Measurements from ENCODE around the gene DDX25.

DNA sequence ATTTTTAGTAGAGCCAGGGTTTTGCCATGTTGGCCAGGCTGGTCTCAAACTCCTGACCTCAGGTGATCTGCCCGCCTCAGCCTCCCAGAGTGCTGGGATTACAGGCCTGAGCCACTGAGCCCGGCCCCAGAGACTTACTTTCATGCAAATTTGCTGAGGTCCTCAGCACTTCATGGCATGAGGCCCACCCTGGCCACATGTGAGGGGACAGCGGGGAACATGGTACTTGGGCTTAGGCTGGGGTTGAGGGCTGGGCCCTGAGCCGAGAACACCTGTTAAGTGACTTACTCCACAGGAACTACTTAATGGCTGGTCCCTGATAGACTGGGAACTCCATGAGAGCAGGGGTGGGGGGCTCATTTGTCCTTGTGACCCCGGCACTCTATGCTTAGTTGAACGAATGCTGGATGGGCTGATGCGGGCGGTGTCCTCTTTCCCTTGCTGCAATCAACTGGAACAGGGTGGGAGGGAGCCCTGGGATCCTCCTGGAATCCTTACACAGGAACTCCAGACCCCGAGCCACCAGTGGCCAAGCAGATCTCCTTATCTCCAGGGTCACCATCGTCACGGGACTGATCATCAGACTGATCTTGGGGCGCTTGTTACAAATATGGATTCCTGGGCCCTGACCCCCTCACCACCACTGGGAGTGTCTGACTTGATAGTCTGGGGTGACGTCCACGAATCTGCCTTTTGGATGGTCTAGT lies 42.6 kb downstream of the DDX25 start:
- TF ChIP-seq, protein P1, sequence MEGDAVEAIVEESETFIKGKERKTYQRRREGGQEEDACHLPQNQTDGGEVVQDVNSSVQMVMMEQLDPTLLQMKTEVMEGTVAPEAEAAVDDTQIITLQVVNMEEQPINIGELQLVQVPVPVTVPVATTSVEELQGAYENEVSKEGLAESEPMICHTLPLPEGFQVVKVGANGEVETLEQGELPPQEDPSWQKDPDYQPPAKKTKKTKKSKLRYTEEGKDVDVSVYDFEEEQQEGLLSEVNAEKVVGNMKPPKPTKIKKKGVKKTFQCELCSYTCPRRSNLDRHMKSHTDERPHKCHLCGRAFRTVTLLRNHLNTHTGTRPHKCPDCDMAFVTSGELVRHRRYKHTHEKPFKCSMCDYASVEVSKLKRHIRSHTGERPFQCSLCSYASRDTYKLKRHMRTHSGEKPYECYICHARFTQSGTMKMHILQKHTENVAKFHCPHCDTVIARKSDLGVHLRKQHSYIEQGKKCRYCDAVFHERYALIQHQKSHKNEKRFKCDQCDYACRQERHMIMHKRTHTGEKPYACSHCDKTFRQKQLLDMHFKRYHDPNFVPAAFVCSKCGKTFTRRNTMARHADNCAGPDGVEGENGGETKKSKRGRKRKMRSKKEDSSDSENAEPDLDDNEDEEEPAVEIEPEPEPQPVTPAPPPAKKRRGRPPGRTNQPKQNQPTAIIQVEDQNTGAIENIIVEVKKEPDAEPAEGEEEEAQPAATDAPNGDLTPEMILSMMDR (IDR thresholded peaks at IDR 0.05; ENCODE audit: low read depth, low read length, poor library complexity, severe bottlenecking): no peak
- TF ChIP-seq EZH2phosphoT487 (IDR thresholded peaks at IDR 0.05; ENCODE audit: borderline replicate concordance, low read length): no peak
